GM18951 (cell line): ENCODE measurements around the gene ANXA2R.

ENCODE experiments used
- POLR2A ChIP-seq: IDR thresholded peaks from 4 replicates; pipeline ENCODE4 v1.6.1; 2011; ENCODE audit warnings: mild to moderate bottlenecking; ENCODE audit not compliant: insufficient read length, insufficient read depth; ENCODE audit errors: extremely low read depth
- in situ Hi-C: fragments of 300-500 bp; cut with MboI; formaldehyde crosslinking; loops from one replicate; pipeline ENCODE4 v1.12.0; 2022; ENCODE audit warnings: low sequenced_read_pairs, mixed read lengths, inconsistent platforms; ENCODE audit not compliant: unreplicated experiment

The ANXA2R gene

DNA sequence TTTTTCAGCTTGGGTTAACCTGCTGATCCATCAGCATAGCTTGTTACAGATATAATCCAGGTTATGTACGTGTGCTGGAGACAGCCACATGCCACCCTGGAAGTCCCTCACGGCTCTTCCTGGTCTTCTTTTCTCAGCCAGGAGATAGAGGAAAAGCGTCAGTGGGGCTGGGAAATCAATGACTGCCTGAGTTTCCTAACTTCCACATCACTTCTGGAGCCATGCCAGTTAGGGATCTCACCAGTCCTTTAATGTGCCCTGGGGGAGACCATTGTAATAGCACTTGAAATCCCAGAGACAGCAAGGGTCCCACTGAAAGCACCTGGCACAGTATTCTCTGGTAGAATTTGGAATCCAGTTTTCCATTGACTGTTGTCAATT, 29.2 kb downstream of the ANXA2R start:
- TF ChIP-seq POLR2A, result no peak
- in situ Hi-C loops, result no loop called here

DNA sequence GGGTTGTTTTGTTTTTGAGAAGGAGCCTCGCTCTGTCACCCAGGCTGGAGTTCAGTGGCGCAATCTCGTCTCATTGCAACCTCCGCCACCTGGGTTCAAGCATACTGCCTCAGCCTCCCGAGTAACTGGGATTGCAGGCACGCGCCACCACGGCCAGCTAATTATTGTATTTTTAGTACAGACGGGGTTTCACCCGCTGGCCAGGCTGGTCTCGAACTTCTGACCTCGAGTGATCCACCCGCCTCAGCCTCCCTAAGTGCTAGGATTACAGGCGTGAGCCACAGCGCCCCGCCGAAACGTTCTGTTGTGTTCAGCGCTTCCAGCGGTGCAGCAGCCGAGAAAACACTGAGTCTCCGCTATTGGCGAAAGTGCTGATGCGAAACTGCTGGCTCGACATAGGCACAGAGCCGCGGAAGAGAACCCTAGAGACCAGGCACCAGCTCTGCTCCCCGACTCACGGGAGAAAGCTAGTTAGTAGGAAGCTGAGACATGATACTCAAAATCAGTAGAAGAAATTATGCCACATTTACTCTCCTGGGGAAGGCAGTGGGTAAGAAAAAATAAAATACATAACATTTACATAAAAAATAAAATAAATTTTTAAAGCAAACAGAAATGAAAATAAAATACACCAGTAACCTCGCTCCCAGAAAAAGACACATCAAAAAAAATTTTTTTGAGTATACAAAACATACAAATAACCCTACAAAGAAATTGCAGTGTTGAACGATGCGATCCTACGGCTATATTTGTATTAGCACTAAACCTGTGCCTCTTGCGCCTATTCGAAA, 31.6 kb downstream of the ANXA2R start:
- TF ChIP-seq POLR2A, result peak; percentile 45
- in situ Hi-C loops, result no loop called here

DNA sequence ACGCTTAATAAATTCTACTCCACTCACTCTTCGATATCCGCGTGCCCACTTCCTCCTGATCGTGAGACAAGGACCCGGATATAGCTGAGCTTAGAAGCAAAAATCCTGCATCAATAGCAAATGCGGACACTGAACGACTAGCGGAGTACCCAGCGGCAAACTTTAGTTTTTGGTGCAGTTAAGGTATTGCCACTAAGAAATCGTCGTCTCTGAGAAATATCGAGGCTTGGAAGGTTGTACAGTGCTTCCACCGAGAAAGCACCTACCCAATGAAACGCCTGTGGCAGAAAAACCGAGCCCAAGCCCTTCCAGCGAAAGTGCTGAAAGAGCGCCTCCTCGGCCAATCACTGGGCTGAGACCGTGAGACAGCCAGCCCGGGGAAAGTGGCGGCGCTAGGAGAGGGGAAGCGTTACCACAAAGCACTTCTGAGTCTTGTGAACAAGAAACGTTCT, 32.2 kb downstream of the ANXA2R start:
- peak; percentile 55 for TF ChIP-seq POLR2A
- in situ Hi-C loops, result no loop called here

GRCh38 chr5:43007246-43007910, 32.7 kb downstream of the ANXA2R start:
- peak; percentile 46 for TF ChIP-seq POLR2A
- in situ Hi-C loops, result no loop called here

- in situ Hi-C loops, result no loop called here
- no peak for TF ChIP-seq POLR2A
Measured at GRCh38 chr5:43006424-43007202, 33.5 kb downstream of the ANXA2R start.

DNA sequence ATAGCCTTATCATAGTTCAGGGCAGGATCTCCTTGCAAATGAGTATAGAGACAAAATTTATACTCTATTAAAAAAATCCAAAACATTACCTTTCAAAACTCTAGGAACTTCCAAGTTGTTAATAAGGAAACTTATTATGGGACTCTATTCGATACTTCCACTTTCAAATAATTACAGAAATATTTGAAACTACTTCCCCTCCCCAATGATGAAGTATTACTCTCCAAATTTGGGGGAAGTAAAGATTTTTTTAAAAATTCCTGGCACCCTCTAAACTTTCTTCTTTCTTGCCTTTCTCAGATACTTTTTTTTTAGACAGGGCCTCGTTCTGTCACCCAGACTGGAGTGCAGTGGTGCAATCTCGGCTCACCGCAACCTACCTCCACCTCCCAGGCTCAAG, 35.1 kb downstream of the ANXA2R start:
- in situ Hi-C loops, result no loop called here
- TF ChIP-seq POLR2A, result no peak

DNA sequence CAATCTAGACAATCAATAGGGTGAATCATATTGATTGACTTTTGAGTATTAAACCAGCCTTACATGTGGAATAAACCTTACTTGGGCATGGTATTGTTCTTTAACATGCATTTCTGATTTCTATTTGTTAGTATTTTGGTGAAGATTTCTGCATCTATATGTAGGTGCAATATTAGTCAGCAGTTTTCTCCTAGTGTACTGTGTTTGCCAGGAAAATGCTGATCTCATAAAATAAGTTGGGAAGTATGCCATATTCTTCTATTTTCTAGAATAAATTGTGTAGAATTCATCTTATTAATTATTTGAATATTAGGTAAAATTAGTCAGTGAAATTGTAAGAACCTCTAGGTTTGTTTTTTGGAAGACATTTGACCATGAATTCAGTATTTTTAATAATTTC, 38.4 kb downstream of the ANXA2R start:
- in situ Hi-C loops, result no loop called here
- no peak for TF ChIP-seq POLR2A

- in situ Hi-C loops, result no loop called here
- TF ChIP-seq POLR2A, result no peak
Measured at GRCh38 chr5:43000914-43001313, 39.2 kb downstream of the ANXA2R start.

GRCh38 chr5:43000111-43000840, 39.8 kb downstream of the ANXA2R start:
- in situ Hi-C loops, result no loop called here

DNA sequence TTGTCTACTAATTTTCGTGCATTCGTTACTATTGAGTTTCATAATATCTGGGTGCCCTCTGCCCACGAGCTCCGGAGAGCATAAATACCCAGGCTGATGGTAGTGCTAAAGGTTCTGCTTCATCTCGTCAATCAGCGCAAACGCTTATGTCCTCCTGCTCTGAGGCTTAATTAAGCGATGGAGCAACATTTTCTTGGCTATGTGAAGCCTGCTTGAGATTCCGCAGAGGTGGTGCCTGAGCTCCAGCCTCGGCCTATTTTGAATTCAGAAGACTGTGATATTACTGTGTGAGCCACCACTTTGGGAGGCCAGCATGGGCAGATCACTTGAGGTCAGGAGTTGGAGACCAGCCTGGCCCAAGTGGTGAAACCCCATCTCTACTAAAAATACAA, 44.8 kb downstream of the ANXA2R start:
- TF ChIP-seq POLR2A, result no peak
- in situ Hi-C loops, result no loop called here

More at GRCh38 chr5:43000111-43000840, 39.8 kb downstream of the ANXA2R start:
- TF ChIP-seq POLR2A, result no peak

- in situ Hi-C loops, result no loop called here
- peak; percentile 16 for TF ChIP-seq POLR2A
Measured at GRCh38 chr5:42994555-42995359, 45.4 kb downstream of the ANXA2R start.

DNA sequence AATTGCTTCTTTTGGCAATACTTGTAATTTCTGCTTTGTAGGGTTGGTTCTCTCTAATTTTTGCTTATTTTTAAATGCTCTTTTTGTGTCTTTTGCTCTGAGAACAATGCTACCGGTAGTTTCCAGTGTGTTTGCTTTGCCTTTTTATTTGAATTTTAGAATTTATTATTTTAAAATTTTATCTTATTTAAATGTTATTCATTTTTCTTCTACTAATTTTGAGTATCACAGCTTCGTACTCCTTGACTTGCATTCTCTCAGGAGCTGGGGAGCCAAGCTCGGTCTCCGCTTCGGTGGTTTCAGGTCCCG, 45.9 kb downstream of the ANXA2R start:
- peak; percentile 0 for TF ChIP-seq POLR2A
- in situ Hi-C loops, result no loop called here

GRCh38 chr5:42993516-42994245, 46.4 kb downstream of the ANXA2R start:
- in situ Hi-C loops, result no loop called here
- peak; percentile 17 for TF ChIP-seq POLR2A
